ENCODE measurements around the gene DBNDD1. TPM values are rescaled to one million over a fixed set of nuclear protein-coding genes. Genes with fewer than 3 reads are reported as not detected.

Gene DBNDD1
- polyA plus RNA-seq, 4 donors: 0.67 to 8.3 (median 2.2) TPM; not detected in 1

DNA sequence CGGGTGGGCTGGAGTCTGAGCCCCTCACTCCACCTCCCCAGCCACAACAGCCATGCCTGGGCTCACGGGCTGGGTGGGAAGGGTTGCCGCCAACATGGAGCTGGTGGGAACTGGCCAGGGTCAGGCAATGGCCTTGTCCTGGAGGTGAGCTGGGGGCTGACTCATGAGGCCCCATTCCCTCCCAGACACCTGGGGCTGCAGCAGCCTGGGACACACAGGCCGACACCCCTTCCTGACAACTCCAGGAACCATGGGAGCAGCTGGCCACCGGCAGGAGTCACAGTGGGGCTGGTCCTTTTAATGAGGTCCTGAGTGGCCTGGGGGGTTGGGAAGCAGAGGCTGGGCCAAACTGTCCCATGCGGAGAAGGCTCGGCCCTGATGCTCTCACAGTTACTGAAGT is 12.2 kb downstream of the DBNDD1 start:
- 83 to 86% (median 86%) methylated on average over 7 of the region's 7 CpGs for WGBS, 3 donors
- no peak overlapping the region for H3K4me3 ChIP-seq (ENCODE audit: low read depth in 1 of 3, low read length in 3 of 3)
- peaks cover 0 to 15% (median 0%) of the 10 kb centered on the region in 3 donors for H3K36me3 ChIP-seq (ENCODE audit: control insufficient read depth in 3 of 3, insufficient read depth in 2 of 3, low read depth in 1 of 3, low read length in 3 of 3)
- no peaks in the 10 kb centered on the region for H3K4me1 ChIP-seq (ENCODE audit: control insufficient read depth in 3 of 3, insufficient read depth in 2 of 3, low read depth in 1 of 3, low read length in 2 of 3)
- FAIRE-seq (no peak), DNase-seq (no peak)
- no peak overlapping the region for H3K27ac ChIP-seq (ENCODE audit: low read depth in 1 of 3, low read length in 2 of 3)
- no peaks in the 10 kb centered on the region for H3K9me3 ChIP-seq (ENCODE audit: control insufficient read depth in 2 of 2, insufficient read depth in 1 of 2, low read depth in 1 of 2, low read length in 1 of 2)
- H3K27me3 ChIP-seq (ENCODE audit: control insufficient read depth in 3 of 3, insufficient read depth in 3 of 3, low read length in 3 of 3): peaks cover 0 to 1% (median 0%) of the 10 kb centered on the region in 3 donors

DNA sequence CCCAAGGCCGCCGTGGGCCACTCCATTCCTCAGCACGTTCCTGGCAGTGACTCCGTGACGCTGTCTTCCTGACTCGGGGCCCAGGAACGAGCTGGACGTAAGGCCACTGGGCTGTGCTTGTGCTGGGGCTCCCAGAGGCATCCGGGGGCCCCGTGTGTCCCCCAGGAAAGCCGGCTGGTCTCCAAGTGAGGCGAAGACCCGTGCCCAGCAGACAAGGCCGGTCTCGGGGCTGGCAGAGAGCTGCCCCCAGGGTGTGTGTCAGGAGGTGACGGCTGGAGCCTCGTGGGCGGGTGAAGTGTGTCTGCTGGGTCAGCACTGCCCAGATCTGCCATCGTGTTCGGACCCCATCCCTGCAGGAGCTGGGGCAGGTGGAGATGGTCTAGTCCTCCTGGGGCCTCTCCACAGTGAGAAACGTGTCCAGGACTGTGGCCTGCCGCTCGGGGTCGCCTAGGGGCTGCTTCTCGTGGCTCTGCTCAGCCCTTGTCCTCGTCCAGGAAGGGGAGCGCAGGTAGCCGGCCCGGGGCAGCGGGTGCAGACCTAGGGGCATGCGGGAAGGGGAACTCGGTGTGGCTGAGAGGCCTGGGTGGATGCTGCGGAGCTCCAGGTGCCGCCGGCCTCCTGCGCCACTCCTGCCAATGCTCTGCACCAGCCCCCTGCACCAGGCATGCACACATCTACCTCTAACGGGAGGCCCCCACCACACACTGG is 13.1 kb downstream of the DBNDD1 start:
- Histone ChIP-seq H3K4me3 (ENCODE audit: low read depth in 1 of 3, low read length in 3 of 3) (no peak overlapping the region), H3K4me1 (ENCODE audit: control insufficient read depth in 3 of 3, insufficient read depth in 2 of 3, low read depth in 1 of 3, low read length in 2 of 3) (no peaks in the 10 kb centered on the region), H3K36me3 (ENCODE audit: control insufficient read depth in 3 of 3, insufficient read depth in 2 of 3, low read depth in 1 of 3, low read length in 3 of 3) (peaks cover 0 to 12% (median 0%) of the 10 kb centered on the region in 3 donors), H3K9me3 (ENCODE audit: control insufficient read depth in 2 of 2, insufficient read depth in 1 of 2, low read depth in 1 of 2, low read length in 1 of 2) (no peaks in the 10 kb centered on the region), H3K27ac (ENCODE audit: low read depth in 1 of 3, low read length in 2 of 3) (no peak overlapping the region), H3K27me3 (ENCODE audit: control insufficient read depth in 3 of 3, insufficient read depth in 3 of 3, low read length in 3 of 3) (no peaks in the 10 kb centered on the region)
- FAIRE-seq (no peak), DNase-seq (no peak)
- WGBS, 3 donors: 94 to 95% (median 94%) methylated on average over 35 to 37 of the region's 37 CpGs

DNA sequence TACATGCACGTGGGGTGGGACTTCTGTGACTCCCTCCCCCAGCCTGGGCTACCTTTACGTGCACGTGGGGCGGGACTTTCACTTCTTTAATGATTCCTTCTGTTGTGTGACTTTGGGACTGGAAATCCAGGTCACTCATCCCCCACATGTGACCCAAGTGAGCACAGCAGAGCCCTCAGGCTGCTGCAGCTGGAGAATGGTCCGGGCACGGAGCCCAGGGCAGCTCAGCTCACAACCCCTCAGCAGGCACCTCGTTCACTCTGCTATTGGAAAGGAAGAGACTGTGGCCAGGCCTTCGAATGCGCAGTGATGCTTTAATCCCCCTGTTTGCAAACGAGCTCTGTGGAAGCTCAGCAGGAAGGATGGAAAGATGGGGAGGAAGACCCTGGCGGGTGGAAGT is 14.7 kb downstream of the DBNDD1 start:
- Histone ChIP-seq H3K27me3 (ENCODE audit: control insufficient read depth in 3 of 3, insufficient read depth in 3 of 3, low read length in 3 of 3) (no peaks in the 10 kb centered on the region), H3K27ac (ENCODE audit: low read depth in 1 of 3, low read length in 2 of 3) (no peak overlapping the region), H3K4me1 (ENCODE audit: control insufficient read depth in 3 of 3, insufficient read depth in 2 of 3, low read depth in 1 of 3, low read length in 2 of 3) (no peaks in the 10 kb centered on the region), H3K9me3 (ENCODE audit: control insufficient read depth in 2 of 2, insufficient read depth in 1 of 2, low read depth in 1 of 2, low read length in 1 of 2) (no peaks in the 10 kb centered on the region), H3K36me3 (ENCODE audit: control insufficient read depth in 3 of 3, insufficient read depth in 2 of 3, low read depth in 1 of 3, low read length in 3 of 3) (peaks cover 0 to 24% (median 0%) of the 10 kb centered on the region in 3 donors), H3K4me3 (ENCODE audit: low read depth in 1 of 3, low read length in 3 of 3) (no peak overlapping the region)
- FAIRE-seq: no peak
- no peak for DNase-seq
- WGBS, 3 donors: 80 to 91% (median 90%) methylated on average over 11 of the region's 11 CpGs

DNA sequence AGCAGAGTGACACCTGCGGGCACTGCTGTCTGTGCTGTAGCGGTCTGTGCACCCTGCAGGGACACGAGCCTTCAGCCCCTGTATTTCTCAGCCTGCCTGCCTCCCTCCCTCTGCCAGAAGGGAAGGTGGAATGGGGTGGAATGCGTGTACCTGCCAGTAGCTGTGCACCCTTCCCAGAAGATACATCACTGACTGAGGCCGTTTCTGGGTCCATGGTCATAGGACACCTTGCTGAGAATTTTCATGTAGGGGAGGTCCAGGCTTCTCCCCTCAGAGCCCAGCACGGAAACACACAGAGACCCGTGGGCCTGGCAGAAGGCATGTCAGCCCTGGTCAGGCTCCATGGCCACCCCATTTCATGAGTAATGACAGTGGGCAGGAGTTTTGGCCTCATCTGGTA is 16.5 kb downstream of the DBNDD1 start:
- WGBS, 3 donors: 75 to 84% (median 78%) methylated on average over 7 of the region's 7 CpGs
- FAIRE-seq (no peak), DNase-seq (no peak)
- H3K4me3 ChIP-seq (ENCODE audit: low read depth in 1 of 3, low read length in 3 of 3): no peak overlapping the region
- H3K27me3 ChIP-seq (ENCODE audit: control insufficient read depth in 3 of 3, insufficient read depth in 3 of 3, low read length in 3 of 3): no peaks in the 10 kb centered on the region
- H3K27ac ChIP-seq (ENCODE audit: low read depth in 1 of 3, low read length in 2 of 3): no peak overlapping the region
- peaks cover 0 to 38% (median 0%) of the 10 kb centered on the region in 3 donors for H3K36me3 ChIP-seq (ENCODE audit: control insufficient read depth in 3 of 3, insufficient read depth in 2 of 3, low read depth in 1 of 3, low read length in 3 of 3)
- H3K9me3 ChIP-seq (ENCODE audit: control insufficient read depth in 2 of 2, insufficient read depth in 1 of 2, low read depth in 1 of 2, low read length in 1 of 2): no peaks in the 10 kb centered on the region
- H3K4me1 ChIP-seq (ENCODE audit: control insufficient read depth in 3 of 3, insufficient read depth in 2 of 3, low read depth in 1 of 3, low read length in 2 of 3): no peaks in the 10 kb centered on the region

DNA sequence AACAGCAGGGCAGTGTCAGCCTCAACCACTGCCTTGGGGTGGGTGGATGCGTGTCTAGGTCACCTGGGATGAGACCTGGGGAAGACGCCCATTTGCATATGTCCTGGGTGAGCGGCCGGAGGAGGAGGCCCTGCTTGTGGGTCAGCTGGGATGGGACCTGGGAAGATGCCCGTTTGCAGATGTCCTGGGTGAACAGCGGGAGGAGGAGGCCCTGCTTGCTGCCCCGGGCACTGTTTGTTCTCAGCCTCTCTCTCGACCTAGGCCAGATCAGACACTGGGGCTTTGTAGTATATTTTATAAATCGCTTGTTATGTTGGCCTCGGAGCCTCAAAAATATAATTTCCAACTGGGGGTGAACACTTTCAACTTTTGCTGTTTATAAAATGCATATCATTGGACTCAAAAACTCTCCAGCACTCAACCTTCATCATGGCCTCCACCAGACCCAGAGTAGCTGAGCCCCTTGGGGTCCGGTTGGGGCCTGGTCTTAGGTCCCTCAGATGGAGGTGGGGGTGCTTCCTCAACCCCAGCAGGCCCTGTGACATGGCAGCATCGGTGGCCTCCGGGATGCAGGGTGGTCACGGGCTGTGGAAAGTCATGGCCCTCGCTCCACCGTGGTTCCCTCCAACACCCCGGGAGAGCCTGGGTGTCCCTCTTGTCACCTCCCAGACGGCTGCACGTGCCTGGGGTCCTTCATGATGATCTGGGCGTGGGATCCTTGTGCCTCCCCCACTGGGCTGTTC is 17.3 kb downstream of the DBNDD1 start:
- DNase-seq (no peak), FAIRE-seq (no peak)
- WGBS, 3 donors: 88 to 93% (median 88%) methylated on average over 20 of the region's 20 CpGs
- Histone ChIP-seq H3K36me3 (ENCODE audit: control insufficient read depth in 3 of 3, insufficient read depth in 2 of 3, low read depth in 1 of 3, low read length in 3 of 3) (peaks cover 0 to 41% (median 0%) of the 10 kb centered on the region in 3 donors), H3K4me3 (ENCODE audit: low read depth in 1 of 3, low read length in 3 of 3) (no peak overlapping the region), H3K4me1 (ENCODE audit: control insufficient read depth in 3 of 3, insufficient read depth in 2 of 3, low read depth in 1 of 3, low read length in 2 of 3) (no peaks in the 10 kb centered on the region), H3K27me3 (ENCODE audit: control insufficient read depth in 3 of 3, insufficient read depth in 3 of 3, low read length in 3 of 3) (no peaks in the 10 kb centered on the region), H3K27ac (ENCODE audit: low read depth in 1 of 3, low read length in 2 of 3) (no peak overlapping the region), H3K9me3 (ENCODE audit: control insufficient read depth in 2 of 2, insufficient read depth in 1 of 2, low read depth in 1 of 2, low read length in 1 of 2) (no peaks in the 10 kb centered on the region)

DNA sequence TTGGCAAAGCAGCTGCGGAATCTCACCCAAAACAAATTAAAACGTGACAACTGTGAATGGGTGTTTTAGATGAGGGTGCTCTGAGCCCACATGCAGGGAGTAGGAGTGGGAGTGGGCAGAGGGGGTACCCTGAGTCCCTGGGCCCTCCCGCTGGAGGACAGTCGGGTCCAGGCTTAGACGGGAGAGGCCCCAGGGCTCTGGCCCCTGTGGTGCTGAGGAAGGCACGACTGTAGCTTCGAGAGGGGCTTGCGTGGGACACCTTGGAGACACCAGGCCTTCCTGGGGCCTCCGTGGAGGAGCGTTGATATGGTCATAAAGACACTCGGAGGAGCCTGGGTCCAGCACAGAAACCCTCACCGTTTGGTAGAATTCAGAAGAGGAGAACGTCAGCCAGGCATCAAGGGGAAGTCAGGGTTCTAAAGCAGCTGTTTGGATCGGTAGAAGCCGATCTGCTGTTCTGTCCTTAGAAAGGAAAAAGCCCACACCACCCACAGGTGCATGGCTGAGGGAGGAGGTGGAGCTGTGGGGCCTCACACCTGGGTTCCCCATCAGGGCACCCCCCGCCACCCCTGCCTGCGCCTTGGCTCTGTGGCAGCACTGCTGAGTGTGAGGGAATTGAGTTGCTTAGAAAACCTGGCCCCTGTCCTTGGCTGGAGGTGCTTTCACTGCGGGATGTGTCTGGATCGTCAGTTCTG is 18.4 kb downstream of the DBNDD1 start:
- Histone ChIP-seq H3K9me3 (ENCODE audit: control insufficient read depth in 2 of 2, insufficient read depth in 1 of 2, low read depth in 1 of 2, low read length in 1 of 2) (no peaks in the 10 kb centered on the region), H3K27ac (ENCODE audit: low read depth in 1 of 3, low read length in 2 of 3) (no peak overlapping the region), H3K4me3 (ENCODE audit: low read depth in 1 of 3, low read length in 3 of 3) (no peak overlapping the region), H3K27me3 (ENCODE audit: control insufficient read depth in 3 of 3, insufficient read depth in 3 of 3, low read length in 3 of 3) (no peaks in the 10 kb centered on the region), H3K4me1 (ENCODE audit: control insufficient read depth in 3 of 3, insufficient read depth in 2 of 3, low read depth in 1 of 3, low read length in 2 of 3) (no peaks in the 10 kb centered on the region), H3K36me3 (ENCODE audit: control insufficient read depth in 3 of 3, insufficient read depth in 2 of 3, low read depth in 1 of 3, low read length in 3 of 3) (peaks cover 0 to 44% (median 0%) of the 10 kb centered on the region in 3 donors)
- WGBS, 3 donors: 86 to 89% (median 87%) methylated on average over 17 to 19 of the region's 19 CpGs
- FAIRE-seq (no peak), DNase-seq (no peak)

DNA sequence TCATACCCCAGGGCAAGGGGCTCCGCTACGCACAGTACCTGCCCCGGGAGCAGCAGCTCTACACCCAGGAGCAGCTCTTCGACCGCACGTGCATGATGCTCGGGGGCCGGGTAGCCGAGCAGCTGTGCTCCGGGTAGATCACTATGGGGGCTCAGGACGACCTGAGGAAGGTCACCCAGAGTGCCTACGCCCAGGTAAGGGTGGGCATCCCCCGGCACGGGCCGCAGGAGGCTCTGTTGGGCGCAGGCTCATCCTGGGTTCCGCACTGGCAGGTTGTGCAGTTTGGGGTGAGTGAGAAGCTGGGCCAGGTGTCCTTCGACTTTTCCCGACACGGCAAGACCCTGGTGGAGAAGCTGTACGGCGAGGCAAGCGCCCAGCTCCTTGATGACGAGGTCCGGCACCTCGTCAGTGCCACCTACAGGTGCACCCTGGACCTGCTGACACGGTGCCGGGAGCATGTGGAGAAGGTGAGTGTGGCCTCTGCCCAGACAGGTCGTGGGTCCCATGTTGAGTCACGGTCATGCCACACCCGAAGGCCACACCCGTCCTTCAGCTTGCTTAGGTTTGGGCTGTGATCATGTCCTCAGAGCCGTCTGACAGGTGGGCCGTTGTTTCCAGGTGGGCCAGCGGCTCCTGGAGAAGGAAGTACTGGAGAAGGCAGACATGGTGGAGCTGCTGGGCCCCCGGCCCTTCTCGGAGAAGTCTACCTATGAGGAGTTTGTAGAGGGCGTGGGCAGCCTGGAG is 19.3 kb downstream of the DBNDD1 start:
- DNase-seq: peak in 1 of 2 donors; percentile 57
- H3K4me1 ChIP-seq (ENCODE audit: control insufficient read depth in 3 of 3, insufficient read depth in 2 of 3, low read depth in 1 of 3, low read length in 2 of 3): no peaks in the 10 kb centered on the region
- H3K36me3 ChIP-seq (ENCODE audit: control insufficient read depth in 3 of 3, insufficient read depth in 2 of 3, low read depth in 1 of 3, low read length in 3 of 3): peaks cover 0 to 47% (median 2%) of the 10 kb centered on the region in 3 donors
- no peak overlapping the region for H3K27ac ChIP-seq (ENCODE audit: low read depth in 1 of 3, low read length in 2 of 3)
- no peaks in the 10 kb centered on the region for H3K27me3 ChIP-seq (ENCODE audit: control insufficient read depth in 3 of 3, insufficient read depth in 3 of 3, low read length in 3 of 3)
- peaks cover 0 to 3% of the 10 kb centered on the region in 2 donors for H3K9me3 ChIP-seq (ENCODE audit: control insufficient read depth in 2 of 2, insufficient read depth in 1 of 2, low read depth in 1 of 2, low read length in 1 of 2)
- no peak overlapping the region for H3K4me3 ChIP-seq (ENCODE audit: low read depth in 1 of 3, low read length in 3 of 3)
- 84 to 91% (median 87%) methylated on average over 35 to 38 of the region's 38 CpGs for WGBS, 3 donors
- no peak for FAIRE-seq

DNA sequence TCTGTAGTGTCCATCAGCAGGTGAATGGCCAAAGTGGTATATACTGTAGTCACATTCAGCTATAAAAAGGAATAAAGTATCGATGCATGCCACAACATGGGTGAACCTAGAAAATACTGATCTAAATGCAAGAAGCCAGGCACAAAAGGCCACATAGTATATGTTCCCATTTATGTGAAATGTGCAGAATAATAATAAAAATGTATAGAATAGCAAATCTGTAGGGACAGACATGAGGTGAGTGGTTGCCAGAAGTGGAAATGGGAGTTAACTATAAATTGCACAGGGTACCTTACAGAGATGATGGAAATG is 23.1 kb downstream of the DBNDD1 start:
- DNase-seq: no peak
- WGBS, 3 donors: 96 to 100% (median 98%) methylated on average over 1 of the region's 1 CpG
- Histone ChIP-seq H3K4me1 (ENCODE audit: control insufficient read depth in 3 of 3, insufficient read depth in 2 of 3, low read depth in 1 of 3, low read length in 2 of 3) (no peaks in the 10 kb centered on the region), H3K27me3 (ENCODE audit: control insufficient read depth in 3 of 3, insufficient read depth in 3 of 3, low read length in 3 of 3) (no peaks in the 10 kb centered on the region), H3K27ac (ENCODE audit: low read depth in 1 of 3, low read length in 2 of 3) (peak overlapping the region in 1 of 3 donors; percentile 78), H3K9me3 (ENCODE audit: control insufficient read depth in 2 of 2, insufficient read depth in 1 of 2, low read depth in 1 of 2, low read length in 1 of 2) (peaks cover 0 to 3% of the 10 kb centered on the region in 2 donors), H3K4me3 (ENCODE audit: low read depth in 1 of 3, low read length in 3 of 3) (no peak overlapping the region), H3K36me3 (ENCODE audit: control insufficient read depth in 3 of 3, insufficient read depth in 2 of 3, low read depth in 1 of 3, low read length in 3 of 3) (peaks cover 7 to 85% (median 9%) of the 10 kb centered on the region in 3 donors)
- FAIRE-seq: no peak
